Esophagus muscularis mucosa (tissue), 4 donors: ENCODE data around the gene MPC2. TPM values are rescaled to one million over a fixed set of nuclear protein-coding genes. Genes with fewer than 3 reads are reported as not detected.
"Not testable (repeated sequence)": the region's sequence is repeated elsewhere in the genome, so short reads cannot be mapped to it uniquely, and the experiment has no call there.

ENCODE experiments used
- DNase-seq: peaks from one replicate; pipeline ENCODE4 v3.0.0-alpha.2; 2017; ENCODE audit errors: extremely low spot score
- H3K27ac ChIP-seq, 4 donors: fragments of 200-600 bp; sonication (generic); replicated peaks in 1 of 4; 1 replicate in 3 of 4; 2 replicates in 1 of 4; pipeline ENCODE4 v1.5.1; 2016 to 2019; ENCODE audit warnings: mild to moderate bottlenecking in 1 of 4
- H3K27me3 ChIP-seq, 4 donors: fragments of 200-600 bp; sonication (generic); one replicate each; pipeline versions ENCODE4 v1.5.1 to v1.6.0; 2016 to 2019
- H3K36me3 ChIP-seq, 4 donors: fragments of 200-600 bp; sonication (generic); one replicate each; pipeline ENCODE4 v1.5.1; 2016 to 2019
- H3K4me1 ChIP-seq, 4 donors: fragments of 200-600 bp; sonication (generic); one replicate each; pipeline ENCODE4 v1.5.1; 2016 to 2019
- H3K4me3 ChIP-seq, 4 donors: fragments of 200-600 bp; sonication (generic); 1 replicate in 2 of 4; 2 replicates in 2 of 4; pipeline ENCODE4 v1.5.1; 2016 to 2019; ENCODE audit warnings: mild to moderate bottlenecking in 4 of 4, moderate library complexity in 1 of 4
- H3K9me3 ChIP-seq, 4 donors: fragments of 200-600 bp; sonication (generic); 1 replicate in 3 of 4; 2 replicates in 1 of 4; pipeline ENCODE4 v1.5.1; 2016 to 2019
- EP300 ChIP-seq: sonication (generic); formaldehyde crosslinking; IDR thresholded peaks from one replicate; pipeline ENCODE4 v1.6.1; 2017; ENCODE audit warnings: antibody characterized with exemption
- POLR2A ChIP-seq: fragments of 450-650 bp; IDR thresholded peaks from one replicate; pipeline ENCODE4 v1.6.1; 2017; ENCODE audit warnings: antibody characterized with exemption, moderate library complexity, mild to moderate bottlenecking, low read depth
- POLR2AphosphoS5 ChIP-seq, 2 donors: sonication (generic); formaldehyde crosslinking; IDR thresholded peaks; one replicate each; pipeline ENCODE4 v1.6.1; 2017; ENCODE audit warnings: antibody characterized with exemption in 2 of 2
- WGBS: methylation state at CpG from one replicate; pipeline ENCODE4 v1.1.5; 2018; 5-methylcytosine and 5-hydroxymethylcytosine counted together
- intact Hi-C: fragments of 100-400 bp; cut with DNase I; formaldehyde crosslinking; loops from one replicate; pipeline ENCODE4 v1.15.1; 2023
- total RNA-seq, 4 donors: library from RNA; depleted of rRNA; stranded (reverse); fragments of >200 nt; gene quantifications; one replicate each; pipeline versions ENCODE4 v1.1.0 to v1.2.1, GENCODE V29; 2016
- TF ChIP-seq, protein P1 (sequence below), 3 experiments: fragments of 200-600 bp in 2 of 3; fragments of 450-650 bp in 1 of 3; sonication (generic) in 2 of 3; IDR thresholded peaks; one replicate each; pipeline ENCODE4 v1.5.1; 2017 to 2019; ENCODE audit warnings: antibody characterized with exemption in 3 of 3, mild to moderate bottlenecking in 2 of 3, moderate library complexity in 1 of 3

MPC2 gene
- total RNA-seq, 4 donors from 2014 or later = 41.6 to 70.3 (median 52.5) TPM

DNA sequence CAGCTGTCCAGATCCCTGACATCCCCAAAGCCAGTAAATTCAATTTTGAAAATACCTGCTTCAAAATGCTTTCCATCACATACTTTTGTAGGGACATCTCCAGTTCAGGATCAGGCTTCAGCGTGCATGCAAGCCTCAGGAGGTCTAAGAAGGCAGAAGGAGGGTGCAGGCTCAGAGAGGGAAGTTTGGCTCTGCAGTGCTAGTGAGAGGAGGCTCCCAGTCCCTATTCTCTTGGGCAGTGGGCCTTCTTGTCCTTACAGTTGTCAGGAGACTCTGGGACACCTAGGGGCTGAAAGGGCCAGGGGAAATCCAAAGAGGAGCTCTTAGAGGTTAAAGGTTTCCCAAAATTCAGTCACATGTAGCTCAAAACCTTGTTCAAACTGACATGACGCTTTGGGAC is 43.1 kb downstream of the MPC2 start:
- H3K36me3 ChIP-seq = no peaks in the 10 kb centered on the region
- 75% methylated on average over 2 of the region's 2 CpGs for WGBS
- H3K27me3 ChIP-seq = no peaks in the 10 kb centered on the region
- H3K4me3 ChIP-seq = no peak overlapping the region
- TF ChIP-seq POLR2AphosphoS5 (IDR thresholded peaks at IDR 0.05) = no peak
- no peak for TF ChIP-seq EP300
- no peak for TF ChIP-seq POLR2A
- TF ChIP-seq, protein P1, sequence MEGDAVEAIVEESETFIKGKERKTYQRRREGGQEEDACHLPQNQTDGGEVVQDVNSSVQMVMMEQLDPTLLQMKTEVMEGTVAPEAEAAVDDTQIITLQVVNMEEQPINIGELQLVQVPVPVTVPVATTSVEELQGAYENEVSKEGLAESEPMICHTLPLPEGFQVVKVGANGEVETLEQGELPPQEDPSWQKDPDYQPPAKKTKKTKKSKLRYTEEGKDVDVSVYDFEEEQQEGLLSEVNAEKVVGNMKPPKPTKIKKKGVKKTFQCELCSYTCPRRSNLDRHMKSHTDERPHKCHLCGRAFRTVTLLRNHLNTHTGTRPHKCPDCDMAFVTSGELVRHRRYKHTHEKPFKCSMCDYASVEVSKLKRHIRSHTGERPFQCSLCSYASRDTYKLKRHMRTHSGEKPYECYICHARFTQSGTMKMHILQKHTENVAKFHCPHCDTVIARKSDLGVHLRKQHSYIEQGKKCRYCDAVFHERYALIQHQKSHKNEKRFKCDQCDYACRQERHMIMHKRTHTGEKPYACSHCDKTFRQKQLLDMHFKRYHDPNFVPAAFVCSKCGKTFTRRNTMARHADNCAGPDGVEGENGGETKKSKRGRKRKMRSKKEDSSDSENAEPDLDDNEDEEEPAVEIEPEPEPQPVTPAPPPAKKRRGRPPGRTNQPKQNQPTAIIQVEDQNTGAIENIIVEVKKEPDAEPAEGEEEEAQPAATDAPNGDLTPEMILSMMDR (IDR thresholded peaks at IDR 0.05) = no peak
- DNase-seq = no peak
- H3K9me3 ChIP-seq = no peaks in the 10 kb centered on the region
- H3K27ac ChIP-seq = no peak overlapping the region
- H3K4me1 ChIP-seq = no peaks in the 10 kb centered on the region
- intact Hi-C loops = no loop called here

DNA sequence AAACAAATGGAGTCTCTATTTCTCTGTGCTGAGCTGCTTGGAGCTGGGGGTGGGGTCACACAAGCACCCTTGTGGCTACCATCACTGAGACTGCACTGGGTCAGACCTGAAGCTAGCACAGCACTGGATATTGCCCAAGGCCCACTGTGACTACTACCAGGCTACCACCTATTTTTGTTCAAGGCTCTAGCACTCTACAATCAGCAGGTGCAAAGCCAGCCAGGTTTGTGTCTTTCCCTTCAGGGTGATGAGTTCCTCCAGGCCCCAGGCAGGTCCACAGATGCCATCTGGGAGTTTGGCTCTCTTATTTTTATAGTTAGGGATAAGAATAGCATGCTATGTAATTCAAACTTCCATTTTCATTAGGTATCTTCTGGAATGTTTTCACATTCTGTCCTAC is 46.5 kb downstream of the MPC2 start:
- Histone ChIP-seq H3K27me3 (no peaks in the 10 kb centered on the region), H3K9me3 (no peaks in the 10 kb centered on the region), H3K27ac (no peak overlapping the region), H3K4me1 (no peaks in the 10 kb centered on the region), H3K4me3 (no peak overlapping the region), H3K36me3 (no peaks in the 10 kb centered on the region)
- intact Hi-C loops = no loop called here
- TF ChIP-seq, protein P1 (IDR thresholded peaks at IDR 0.05) = no peak
- TF ChIP-seq EP300 (no peak), POLR2AphosphoS5 (IDR thresholded peaks at IDR 0.05) (no peak), POLR2A (no peak)
- DNase-seq = no peak

GRCh38 chr1:167887187-167887586 is 49.7 kb downstream of the MPC2 start:
- H3K36me3 ChIP-seq, intact Hi-C loops, H3K4me1 ChIP-seq, H3K4me3 ChIP-seq, H3K27me3 ChIP-seq, DNase-seq, H3K9me3 ChIP-seq, H3K27ac ChIP-seq: not testable (repeated sequence)
- 83% methylated on average over 2 of the region's 2 CpGs for WGBS

GRCh38 chr1:167882376-167882775 is 54.5 kb downstream of the MPC2 start:
- no peak overlapping the region for H3K27ac ChIP-seq
- no peaks in the 10 kb centered on the region for H3K36me3 ChIP-seq
- intact Hi-C loops = no loop called here
- H3K4me1 ChIP-seq = no peaks in the 10 kb centered on the region
- TF ChIP-seq POLR2A (no peak), POLR2AphosphoS5 (IDR thresholded peaks at IDR 0.05) (no peak), EP300 (no peak)
- TF ChIP-seq, protein P1 (IDR thresholded peaks at IDR 0.05) = no peak
- WGBS = 97% methylated on average over 8 of the region's 8 CpGs
- no peak overlapping the region for H3K4me3 ChIP-seq
- H3K27me3 ChIP-seq = no peaks in the 10 kb centered on the region
- no peak for DNase-seq
- H3K9me3 ChIP-seq = no peaks in the 10 kb centered on the region

DNA sequence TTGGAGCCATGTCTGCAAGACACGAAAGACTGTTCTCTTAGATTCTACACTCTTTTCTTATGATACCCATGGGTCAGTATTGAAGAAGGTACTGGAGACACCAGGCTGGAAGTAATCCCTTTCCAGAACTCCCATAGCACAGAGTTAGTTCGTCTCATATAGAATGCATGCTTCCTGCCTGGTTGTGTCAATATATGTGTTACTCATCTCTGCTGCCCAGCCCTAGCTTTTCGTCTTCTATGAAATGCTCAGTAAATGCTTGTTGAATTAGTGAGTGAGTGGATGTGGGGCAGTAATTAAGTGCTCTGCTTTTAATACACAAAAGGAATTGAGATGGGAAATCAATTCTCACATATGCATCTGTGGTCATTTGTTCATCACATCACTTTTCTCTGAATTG is 55.1 kb downstream of the MPC2 start:
- intact Hi-C loops = no loop called here
- Histone ChIP-seq H3K27me3 (no peaks in the 10 kb centered on the region), H3K9me3 (no peaks in the 10 kb centered on the region), H3K27ac (no peak overlapping the region), H3K36me3 (no peaks in the 10 kb centered on the region), H3K4me1 (no peaks in the 10 kb centered on the region), H3K4me3 (no peak overlapping the region)
- 93% methylated on average over 3 of the region's 3 CpGs for WGBS
- DNase-seq = no peak
- TF ChIP-seq POLR2A = no peak
- TF ChIP-seq, protein P1 (IDR thresholded peaks at IDR 0.05) = no peak
- TF ChIP-seq POLR2AphosphoS5 (IDR thresholded peaks at IDR 0.05) = no peak
- no peak for TF ChIP-seq EP300
